HG02678 (cell line): ENCODE data around the gene SLC13A5.
"Not testable (repeated sequence)": the region's sequence is repeated elsewhere in the genome, so short reads cannot be mapped to it uniquely, and the experiment has no call there.

Experiments
- ATAC-seq: cut with Tn5 transposase; IDR thresholded peaks from one replicate; pipeline ENCODE4 v1.9.1; 2021; ENCODE audit warnings: mild to moderate bottlenecking, moderate library complexity; ENCODE audit not compliant: unreplicated experiment

SLC13A5 gene

DNA sequence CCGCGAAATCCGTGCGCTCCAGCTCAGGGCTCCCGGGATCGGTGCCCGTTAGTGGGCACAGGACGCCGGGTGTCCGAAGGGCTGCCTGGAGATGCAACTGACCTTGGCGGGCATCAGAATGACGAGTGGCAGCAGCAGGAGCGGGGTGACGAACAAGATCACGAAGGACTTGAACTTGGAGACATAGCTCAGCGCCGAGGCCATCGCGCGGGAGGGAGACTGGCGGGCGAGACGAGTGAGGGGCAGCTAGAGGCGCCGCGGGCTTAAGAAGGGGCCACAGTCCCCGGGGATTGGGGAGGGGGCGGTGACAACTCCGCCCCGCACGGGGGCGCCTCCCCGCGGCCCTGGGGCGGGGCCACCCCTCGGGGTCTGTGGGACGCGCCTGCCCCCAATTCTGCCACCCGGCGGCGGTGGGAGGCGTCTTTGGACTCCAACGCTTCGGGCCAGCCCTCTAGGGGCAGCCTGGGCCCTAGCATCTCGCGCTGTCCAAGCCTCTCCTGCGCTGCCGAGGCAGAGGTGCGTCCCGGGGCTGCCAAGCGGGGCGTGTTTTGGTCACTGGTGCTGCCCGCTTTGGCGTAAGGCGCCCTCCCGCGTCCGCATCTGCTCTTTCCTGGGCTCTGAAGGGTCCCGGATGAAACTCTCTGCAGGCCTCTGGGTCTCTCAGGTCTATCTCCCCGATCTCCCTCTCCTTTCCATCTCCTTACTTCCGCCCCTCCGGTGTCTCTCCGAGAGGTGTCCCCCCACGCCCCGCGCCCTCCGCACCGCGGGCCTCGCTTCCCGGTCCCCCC is at the start of gene SLC13A5:
SLC13A5 (minus strand) TSS at position 240 of the 788 bp plus-strand sequence; CDS start at position 204, 36 bp downstream.
- ATAC-seq = no peak

DNA sequence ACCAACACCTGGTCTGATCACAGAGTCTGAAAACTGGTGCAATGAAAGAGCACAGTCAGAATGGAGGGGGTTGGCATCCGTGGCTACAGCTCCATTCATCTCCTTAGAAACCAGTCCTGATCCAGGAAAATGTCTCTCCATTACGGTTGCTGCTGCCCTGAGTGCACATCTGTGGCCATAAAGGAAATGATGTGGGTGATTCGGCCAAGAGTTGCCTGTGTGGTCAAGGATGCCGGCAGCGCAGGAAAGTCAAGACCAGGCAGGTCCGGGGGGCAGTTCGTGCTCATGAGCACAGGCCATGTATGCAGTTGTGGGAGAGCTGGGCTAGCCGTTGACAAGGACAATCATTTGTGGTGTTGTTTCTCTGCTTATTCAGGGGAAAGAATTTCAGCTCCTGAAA is 48.6 kb upstream of the SLC13A5 start:
- ATAC-seq = no peak

DNA sequence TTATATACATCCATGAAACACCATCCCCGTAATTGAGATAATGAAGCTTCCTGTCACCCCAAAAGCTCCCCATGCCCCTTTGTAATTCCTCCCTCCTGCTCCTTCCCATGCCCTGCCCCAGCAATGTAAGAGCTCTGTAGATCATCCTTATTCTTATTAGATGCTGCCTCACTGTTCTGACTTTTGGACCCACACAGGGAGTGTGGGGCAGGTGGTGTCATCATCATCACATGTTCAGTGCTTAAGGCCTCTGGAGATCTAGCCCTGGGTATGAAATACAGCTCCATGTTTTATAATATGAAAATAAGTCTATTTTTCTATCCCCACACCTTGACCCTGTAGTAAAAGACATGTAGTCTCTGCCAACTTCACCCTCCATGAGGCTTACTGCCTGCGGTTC is 44.6 kb upstream of the SLC13A5 start:
- ATAC-seq = no peak

DNA sequence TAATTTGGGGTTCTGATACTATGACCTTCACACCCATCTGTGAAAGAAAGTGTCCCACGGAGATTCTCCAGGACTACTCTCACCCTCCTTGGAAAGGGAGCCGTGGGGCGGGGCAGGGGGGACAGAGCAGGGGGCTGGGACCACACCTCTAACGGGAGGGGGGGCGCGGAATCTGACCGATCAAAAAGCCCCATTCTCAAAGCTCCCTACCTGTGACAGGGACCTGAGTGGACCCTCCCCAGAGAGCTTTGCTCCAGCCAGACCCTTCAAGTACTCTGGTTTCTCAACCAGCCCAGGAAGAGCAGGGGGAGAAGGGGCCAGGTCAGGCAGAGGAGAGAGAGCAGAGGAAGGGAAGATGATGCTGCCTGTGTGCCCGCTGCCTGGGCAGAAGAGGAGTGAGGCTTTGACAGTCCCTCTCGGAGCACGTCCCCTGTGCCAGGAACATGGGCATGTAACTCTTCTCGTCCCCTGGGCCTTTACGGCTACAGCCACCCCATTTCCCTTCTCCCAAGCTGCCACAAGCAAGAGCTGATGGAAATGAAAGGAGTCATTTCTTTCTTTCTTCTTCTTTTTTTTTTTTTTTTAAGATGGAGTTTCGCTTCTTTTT is 43.4 kb upstream of the SLC13A5 start:
- ATAC-seq = no peak

DNA sequence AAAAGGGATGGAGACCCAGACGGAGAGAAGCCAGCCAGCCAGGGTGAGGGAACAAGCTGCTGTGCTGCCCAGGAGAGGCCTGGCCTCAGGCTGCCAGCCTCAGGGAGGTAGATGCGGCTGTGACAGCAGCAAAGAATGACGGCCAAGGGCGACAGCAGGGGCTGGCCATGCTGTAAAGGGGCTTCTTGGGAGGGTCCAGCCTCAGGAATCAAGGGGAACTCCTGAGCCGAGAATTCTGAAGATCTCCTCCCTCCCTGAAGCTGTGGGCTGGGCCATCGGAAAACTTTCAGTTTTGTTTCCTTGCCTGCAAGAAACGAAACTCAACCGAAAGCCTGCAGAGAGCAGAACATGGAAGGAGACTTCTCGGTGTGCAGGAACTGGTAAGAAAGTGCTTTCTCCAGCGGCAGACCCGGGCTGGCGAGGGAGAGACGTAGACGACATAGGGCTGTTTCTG is 42.6 kb upstream of the SLC13A5 start, which contains the start of gene XAF1:
XAF1 (plus strand) TSS at position 316 of the 454 bp plus-strand sequence; CDS start at position 349, 33 bp downstream.
- no peak for ATAC-seq

DNA sequence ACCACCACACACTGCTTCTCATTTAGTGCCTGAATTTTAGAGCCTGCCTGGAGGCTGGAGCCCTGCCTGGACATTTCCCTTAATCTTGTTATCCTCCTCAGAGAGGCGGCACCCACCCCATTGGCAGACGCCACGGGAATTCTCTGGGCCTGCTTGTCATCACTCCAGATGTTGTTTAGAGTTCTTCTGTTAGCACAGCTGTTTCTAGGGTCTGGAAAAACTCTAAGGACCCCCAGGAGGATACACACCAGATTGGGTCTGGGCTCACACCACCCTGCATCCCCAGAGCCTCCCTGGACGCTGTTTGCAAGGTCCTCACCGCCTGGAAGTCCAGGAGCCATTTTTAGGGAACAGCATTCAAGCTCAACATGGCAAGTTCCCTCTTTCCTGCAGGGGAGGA is 42.1 kb upstream of the SLC13A5 start:
- no peak for ATAC-seq

DNA sequence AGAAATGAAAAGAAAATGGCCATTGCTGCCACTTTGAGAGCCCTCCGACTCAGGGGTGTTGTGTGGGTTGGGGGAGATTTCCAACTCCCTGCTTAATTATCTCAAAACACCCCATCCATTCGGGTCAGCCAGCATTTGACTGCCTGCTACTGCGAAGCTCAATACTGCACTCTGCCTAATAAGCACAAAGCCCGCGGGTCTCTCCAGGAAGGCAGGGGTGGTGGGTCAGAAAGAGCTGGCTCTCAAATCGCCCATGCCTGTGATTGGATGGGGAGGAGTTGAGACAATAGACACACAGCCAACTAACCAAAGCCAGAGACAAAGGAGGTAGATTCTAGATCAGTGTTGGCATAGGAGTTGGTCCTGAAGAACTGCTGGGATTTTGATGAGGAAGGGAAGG is 40.4 kb upstream of the SLC13A5 start:
- no peak for ATAC-seq

DNA sequence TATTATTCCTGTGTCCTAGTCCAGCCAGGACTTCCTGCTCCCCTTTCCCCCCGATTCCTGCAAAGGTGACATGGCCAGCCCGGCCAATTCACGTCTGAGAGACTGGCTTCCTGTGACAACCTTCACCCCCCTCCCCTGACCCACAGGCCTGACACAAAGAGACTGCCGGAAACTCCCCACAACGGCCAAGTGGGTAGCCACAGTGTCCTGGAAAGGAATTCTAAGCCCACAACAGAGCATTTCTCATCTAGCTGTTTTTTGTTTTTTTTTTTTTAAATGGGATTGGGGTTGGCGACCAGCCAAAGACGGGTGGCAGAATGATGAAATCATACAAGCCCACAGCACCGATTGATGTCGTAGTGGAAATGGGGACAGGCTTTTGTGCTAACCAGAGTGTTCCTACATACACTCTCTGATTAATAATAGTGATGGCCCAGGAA is 39.9 kb upstream of the SLC13A5 start:
- ATAC-seq = no peak

DNA sequence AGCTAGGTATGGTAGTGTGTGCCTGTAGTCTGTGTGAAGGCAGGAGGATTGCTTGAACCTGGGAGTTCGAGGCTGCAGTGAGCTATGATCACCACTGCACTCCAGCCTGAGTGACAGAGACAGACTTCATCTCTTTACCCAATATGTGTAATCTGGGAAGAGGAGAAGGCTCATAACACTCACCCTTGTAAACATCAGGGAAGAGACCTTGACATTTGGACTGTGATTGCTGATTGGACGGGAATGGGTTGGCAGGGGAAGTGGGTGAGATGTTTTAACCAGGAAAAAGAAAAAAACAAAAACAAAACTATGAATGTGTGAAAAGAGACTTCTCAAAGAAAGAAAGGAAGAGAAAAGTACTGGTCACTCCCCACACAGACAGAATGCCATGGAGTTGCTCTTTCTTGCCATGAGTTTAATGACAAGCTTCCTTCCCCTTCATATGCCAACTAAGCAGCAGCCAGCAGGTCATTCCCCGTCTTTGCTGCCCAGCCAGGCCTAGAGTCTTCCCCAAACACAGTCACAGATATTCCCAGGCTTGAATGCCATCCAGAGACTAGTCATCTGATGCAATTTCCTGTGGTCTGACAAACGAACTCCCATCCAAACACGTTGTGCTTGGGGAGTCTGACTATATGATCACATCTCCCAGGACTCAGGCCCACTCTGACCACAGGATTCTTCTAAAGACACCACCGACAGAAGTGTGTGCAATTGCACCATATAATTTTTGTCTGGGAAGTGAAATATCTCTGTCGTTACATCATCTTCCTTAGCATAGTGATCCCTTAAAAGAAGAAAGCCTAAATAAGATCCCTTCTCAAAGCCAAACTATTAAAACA is 39.1 kb upstream of the SLC13A5 start:
- no peak for ATAC-seq

DNA sequence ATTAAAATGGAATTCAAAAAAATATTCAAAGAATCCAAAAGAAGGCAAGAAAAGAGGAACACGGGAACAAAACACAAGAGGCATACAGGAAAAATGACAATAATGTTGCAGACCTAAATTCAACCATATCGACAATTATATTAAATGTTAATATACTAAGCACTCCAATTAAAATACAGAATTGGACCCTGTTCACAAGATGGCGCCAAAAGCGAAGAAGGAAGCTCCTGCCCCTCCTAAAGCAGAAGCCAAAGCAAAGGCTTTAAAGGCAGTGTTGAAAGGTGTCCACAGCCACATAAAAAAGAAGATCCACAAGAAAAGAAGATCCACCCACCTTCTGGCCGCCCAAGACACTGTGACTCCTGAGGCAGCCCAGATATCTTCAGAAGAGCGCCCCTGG is 36.4 kb upstream of the SLC13A5 start:
- ATAC-seq = no peak

DNA sequence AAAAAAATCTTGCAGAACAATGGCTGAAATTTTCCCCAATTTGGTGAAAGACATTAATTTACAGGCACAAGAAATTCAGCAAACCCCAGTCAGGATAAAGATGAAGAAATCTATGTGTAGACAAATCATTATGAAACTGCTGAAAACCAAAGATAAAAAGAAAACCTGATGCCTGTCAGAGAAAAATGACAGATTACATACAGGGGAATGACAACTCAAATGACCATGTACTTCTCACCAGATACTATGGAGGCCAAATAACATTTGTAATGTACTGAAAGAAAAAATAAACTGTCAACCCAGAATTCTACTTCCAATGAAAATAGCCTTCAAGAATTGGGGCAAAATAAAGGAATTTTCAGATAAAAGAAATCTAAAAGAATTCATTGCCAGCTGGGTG is 35.4 kb upstream of the SLC13A5 start:
- ATAC-seq = no peak

DNA sequence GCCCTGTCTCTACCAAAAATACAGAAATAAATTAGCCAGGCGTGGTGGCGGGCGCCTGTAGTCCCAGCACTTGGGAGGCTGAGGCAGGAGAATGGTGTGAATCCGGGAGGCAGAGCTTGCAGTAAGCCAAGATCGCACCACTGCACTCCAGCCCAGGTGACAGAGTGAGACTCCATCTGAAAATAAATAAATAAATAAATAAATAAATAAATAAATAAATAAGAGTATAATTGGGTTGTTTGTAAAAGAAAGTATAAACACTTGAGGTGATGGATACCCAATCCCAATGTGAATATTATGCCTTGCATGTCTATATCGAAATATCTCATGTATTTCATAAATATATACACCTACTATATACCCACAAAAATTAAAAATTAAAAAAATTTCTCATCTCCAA is 33.5 kb upstream of the SLC13A5 start:
- not testable (repeated sequence) for ATAC-seq

DNA sequence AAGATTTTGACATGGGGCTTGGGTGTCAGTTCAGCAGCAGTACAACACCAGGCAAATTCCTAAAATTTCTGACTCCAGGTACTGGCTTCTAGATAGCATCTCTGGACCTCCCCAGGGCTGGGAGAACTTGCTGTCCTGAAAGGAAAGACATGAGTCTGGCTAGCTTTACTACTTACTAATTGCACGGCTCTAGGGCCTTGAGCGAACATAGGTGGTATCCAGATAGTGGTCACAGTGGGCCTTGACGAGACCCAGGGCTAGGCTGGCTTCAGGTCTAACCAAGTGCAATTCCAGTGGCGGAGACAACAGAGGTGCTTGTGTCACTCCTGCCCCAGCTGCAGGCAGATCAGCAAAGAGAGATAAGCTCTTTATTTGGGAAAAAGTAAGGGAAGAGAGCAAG is 16.4 kb upstream of the SLC13A5 start:
- no peak for ATAC-seq

DNA sequence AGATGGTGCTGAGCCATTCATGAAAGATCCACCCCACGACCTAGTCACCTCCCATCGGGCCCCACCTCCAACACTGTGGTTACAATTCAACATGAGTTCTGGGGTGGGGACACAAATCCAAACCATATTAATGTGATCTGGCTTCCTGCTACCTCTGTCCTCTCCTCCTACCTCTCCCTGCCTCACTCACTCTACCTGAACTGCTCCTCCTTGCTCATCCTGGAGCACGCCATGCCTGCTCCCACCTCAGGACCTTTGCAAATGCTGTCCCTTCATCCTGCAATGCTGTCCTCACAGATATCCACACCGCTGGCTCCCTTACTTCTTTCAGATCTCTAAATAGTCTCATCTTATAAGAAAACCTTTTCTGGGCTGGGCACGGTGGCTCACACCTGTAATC is 10.8 kb upstream of the SLC13A5 start:
- no peak for ATAC-seq

DNA sequence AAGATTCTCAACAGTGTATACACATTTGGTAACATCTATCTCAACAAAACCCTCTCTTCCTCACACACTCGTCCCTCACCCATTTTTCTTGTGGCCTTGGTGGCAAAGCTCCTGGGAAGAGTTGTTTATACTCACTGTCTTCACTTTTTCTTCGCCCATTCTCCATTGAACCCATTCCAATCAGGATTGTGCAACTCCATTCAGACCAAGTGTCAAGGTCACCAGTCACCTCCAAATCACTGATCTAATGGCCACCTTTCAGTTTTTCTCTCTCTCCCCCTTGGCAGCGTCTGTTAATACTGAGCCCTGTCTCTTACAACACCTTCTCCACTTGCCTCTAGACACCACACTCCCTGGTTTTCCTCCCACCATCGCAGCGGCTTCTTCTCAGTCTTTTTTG is 8.6 kb upstream of the SLC13A5 start:
- ATAC-seq = no peak

DNA sequence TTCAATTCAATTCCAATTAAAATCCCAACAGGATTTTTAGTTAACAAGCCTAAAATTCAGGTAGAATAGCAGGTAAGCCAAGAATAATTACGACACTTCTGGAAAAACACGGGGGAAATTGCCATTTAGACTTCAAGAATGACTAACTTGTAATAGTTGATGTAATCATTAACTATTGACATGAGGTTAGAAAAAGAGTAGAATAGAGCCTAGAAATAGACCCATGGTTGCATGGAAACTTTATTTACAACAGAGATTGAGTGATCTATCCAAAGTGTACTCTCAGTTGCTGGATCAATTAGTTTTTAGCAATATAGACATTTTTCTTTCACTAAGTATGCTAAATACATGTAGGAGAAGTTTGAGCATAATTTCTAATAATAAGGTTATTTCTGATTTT is 3.6 kb upstream of the SLC13A5 start:
- no peak for ATAC-seq

DNA sequence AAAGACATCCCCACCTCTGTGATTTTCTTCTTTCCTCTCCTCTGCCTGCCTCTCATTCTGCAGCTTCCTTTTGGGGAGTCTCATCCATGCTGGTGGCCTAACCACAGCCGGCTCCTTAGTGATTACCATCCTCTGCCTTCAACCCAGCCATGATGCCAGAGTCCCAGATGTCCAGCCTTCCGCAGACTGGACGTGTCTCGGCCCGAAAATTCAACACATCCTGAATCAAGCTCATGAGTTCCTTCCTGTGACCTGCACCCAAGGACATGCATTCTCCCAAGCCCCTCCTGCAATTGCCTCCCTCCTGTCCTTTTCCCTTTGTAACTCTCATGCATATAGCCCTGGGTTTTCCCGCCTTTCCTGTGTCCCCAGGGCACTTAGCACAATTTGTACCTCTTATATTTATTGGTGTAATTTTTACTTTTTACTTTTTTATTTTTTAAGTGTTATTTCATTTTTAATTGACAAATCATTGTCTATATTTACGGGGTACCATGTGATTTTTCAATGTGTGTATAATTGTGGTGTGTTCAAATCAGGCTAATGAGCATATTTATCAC is 1.2 kb upstream of the SLC13A5 start:
- no peak for ATAC-seq

DNA sequence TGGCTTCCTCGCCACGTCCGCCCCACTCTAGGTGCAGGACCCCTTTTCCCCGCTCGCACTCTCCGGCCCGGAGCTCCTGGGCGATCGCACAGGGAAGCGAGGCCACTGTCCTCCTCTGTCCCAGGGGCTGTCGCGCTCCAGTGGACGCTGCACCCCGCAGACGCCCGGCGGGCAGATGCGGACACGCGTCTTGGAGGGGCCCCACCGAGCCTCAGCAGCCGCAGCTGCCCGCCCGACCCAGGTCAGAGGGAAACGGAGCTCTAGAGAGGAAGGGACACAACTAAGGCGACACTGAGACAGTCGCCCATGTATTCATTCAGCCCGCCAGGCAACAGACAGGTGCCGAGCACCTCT is 726 bp upstream of the SLC13A5 start:
- no peak for ATAC-seq

DNA sequence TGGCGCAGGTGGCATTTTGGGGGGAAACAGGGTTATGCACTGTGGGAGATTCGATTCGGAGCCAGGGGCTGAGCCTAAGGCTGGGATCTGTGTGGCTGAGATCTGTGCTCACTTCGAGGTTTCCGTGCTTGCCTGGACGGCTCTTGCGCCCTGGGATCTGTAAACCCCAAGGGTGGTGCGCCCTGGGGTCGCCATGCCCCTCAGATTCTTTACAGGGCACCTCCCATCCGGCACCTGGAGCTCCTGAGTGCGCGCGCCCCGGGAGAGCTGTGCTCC is 377 bp downstream of the SLC13A5 start:
- ATAC-seq = no peak

DNA sequence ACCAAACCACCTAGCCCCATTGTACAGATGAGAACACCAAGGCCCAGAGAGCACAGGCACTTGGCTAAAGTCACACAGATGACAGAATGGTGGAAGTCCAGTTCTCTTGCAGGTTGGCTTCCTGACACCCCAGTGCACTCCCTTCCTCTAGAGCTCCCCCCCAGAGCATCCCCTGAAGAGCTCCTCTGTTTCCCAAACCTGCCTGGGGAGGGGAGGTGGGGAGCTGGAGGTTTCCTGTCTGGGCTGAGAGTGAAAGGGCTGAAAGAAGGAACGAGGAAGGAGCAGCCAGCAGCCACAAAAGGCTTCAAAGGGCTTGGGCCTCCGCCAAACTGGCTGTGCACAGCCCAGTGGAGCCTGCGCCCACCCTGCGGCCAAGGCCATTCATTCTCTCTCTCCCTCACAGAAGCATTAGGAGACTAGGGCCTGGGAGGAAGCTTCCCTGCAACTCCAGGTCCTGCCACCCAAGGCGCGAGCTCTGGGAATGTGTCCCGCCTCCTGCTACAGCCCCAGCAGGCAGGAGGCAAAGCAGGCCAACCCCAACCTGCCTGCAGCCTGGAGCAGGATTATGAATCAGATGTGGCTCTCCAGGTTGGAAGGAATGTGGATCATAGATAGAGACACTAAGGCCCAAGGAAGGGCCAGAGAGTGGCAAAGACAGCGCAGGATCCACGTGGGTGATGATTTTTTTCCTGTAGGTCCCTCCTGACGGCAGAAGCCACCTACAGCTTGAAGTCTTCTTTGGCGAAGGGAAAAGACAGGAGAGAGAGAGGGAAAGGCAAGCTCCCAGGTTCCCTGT is 913 bp downstream of the SLC13A5 start:
- no peak for ATAC-seq

DNA sequence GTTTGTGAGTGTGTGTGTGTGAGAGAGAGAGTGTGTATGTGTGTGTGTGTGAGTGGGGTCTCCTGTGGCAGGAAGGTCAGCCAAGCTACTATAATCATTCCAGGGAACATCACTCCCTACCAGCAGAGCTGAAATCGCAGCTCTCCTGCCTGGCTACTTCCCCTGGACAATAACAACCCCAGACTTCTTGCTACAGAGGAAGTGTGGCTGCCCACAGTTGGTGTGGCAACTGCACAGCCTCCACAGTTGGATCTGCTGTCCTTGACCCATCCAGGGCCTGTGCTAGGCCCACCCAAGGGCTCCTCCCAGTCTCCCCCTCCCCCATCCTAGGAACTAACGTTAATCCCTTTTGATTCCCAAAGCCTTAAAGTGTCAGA is 1.5 kb downstream of the SLC13A5 start:
- ATAC-seq = no peak
